GM18498 (cell line): ENCODE measurements around the gene ALK.
"Not testable (repeated sequence)": the region's sequence is repeated elsewhere in the genome, so short reads cannot be mapped to it uniquely, and the experiment has no call there.

Experiments used
- ATAC-seq: cut with Tn5 transposase; IDR thresholded peaks from one replicate; pipeline ENCODE4 v1.9.1; 2021; ENCODE audit warnings: mild to moderate bottlenecking, moderate library complexity; ENCODE audit not compliant: unreplicated experiment

The ALK gene

DNA sequence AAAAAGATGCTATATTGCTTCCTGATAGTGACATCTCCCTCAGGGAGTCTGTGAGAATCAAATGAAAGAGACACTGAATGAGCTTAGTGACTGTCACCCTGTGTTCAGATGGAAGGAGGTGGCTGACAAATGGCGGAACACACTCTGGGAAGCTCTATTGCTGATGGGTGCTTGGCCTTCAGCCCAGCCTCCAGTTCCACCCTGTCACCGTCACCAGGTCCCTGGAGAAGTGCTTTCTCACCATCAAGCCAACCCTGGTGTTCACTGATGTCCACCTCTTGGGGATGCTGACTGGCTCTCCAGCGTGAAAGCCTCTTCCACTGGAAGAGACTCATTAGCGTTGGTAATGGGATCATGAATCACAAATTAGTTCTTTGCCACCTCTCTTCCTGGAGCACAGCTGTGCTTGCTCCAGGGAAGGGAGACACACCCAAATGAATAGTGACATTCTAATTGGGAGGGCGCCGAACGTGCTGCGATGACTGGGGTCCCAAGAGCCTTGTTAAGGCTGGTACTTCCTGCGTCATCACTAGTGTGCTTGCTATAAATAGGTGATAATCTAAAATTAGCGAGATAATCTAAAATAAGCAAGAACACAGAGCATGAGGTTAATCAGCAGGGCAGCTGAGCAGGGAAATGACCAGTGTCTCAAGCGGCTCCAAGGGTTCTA is 652.2 kb downstream of the ALK start:
- ATAC-seq = no peak

DNA sequence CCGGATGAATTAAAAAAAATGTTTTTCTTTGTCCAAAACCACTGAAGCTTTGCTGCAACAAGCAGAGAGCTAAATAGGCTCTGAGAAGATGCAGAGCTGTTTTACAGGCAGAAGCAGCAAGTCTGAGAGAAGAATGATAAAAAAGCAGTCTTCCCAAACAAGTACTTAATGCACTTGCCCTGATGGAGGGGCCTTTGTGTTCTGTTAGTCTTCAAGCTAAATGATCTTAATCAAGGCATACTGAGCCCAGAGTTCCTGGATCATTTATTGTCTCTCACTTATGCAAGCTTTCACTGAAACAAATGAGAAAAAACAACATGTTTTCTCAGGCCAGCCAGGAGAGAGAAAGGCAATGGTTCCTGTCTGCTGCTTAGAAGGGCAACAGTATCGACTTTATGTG is 653.7 kb downstream of the ALK start:
- no peak for ATAC-seq

DNA sequence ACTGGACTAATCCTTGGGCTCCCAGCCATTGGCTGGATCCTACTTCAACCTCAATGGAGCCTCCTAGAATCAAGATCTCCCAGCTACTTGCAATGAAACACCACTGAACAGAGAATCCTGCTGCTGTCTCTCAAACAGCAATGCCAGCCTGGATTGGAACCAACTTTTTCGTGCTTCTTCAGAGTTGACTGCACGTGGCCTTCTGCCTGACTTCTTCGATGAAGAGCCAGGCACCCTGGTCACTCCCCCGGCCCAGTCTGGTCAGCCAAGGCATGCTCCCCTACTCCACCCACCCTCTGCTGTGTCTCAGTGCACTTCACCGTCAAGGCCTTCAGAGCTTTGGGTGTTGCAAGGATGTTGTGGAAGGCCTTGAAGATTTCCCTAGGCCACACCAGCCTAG is 657.5 kb downstream of the ALK start:
- ATAC-seq = no peak

DNA sequence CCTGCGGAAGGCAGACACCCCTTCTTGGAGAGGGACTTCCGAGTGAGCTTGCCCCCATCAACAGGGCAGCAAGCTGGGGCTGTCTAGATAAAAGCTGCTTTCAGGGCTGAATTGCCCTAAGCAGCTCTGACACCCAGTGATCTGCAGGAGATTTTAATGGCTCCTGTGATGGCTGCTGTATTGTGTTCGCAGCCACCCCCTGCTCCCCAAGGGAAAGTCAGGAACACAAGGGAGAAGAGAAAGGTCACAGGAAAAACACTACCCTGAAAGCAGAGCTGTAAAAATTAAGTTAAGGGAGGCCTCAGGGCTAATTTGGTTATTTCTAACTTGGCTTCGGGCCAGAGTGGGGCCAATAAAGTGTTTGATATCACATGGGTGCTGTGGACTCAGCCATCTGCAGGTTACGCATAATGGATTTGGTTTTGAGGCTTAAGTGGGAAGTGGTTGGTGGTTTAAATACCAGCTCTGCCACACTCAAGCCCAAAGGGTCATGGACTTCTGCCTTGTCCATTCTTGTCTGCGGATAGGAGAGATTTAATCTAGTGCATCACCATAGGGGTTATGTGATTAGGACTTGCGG is 658.6 kb downstream of the ALK start:
- ATAC-seq = no peak

DNA sequence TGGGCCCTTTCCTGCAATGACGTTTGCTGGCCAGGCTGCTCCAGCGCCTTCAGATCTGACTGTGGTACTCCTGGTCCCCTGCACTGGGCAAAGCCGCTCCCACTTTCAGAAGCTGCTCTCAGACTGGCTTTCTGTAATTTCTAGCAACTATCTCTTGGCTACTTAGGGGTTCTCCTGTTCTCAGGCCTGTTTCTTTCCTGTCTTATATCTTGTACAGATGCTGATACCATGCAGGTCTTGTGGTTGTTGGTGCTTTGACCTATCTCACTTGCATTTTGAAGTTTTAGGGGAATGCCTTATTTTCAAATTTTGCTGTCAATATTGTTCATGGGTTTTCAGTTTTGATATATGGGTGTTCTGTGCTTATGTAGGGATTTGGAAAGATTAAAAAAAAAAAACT is 660.4 kb downstream of the ALK start:
- no peak for ATAC-seq

DNA sequence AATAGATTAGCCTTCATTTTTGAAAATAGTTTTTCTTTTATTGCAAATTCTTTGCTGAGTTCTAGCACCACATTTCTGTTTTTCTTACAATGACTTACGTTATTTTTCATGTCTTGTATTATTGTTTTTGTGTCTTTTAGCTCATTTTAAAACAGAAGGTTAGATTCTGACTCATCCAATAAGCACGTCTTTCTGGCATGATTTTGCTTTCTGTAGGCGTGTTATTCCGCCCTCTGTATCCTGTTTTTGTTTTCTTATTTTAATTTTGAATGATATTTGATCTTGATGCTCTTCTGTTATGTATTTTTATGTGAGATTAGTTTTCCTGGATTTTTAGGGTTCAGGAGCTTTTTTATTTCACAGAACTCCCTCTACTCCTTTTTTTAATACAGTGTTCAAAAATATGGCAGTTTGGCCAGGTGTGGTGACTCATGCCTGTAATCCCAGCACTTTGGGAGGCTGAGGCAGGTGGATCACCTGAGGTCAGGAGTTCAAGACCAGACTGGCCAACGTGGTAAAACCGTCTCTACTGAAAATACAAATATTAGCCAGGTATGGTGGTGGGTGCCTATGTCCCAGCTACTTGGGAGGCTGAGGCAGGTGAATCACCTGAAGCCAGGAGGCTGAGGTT is 661.1 kb downstream of the ALK start:
- no peak for ATAC-seq

DNA sequence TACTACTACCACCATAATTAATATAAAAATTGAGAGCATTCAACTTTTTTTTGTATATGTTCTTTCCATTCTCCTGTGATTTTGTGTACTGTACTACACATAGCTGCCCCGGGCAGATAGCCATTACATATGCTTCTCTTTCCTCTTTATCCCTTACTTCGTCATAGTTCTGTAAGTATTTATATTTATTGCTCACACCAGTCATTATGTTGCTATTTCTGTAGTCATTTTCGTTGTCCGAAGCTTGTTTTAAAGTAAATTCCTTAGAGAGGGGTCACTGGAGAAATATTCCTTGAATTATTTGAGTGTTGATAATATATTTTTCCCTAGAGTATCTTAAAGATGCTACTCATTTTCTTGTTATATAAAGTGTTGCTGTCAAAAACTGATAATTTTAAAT is 662.2 kb downstream of the ALK start:
- no peak for ATAC-seq

DNA sequence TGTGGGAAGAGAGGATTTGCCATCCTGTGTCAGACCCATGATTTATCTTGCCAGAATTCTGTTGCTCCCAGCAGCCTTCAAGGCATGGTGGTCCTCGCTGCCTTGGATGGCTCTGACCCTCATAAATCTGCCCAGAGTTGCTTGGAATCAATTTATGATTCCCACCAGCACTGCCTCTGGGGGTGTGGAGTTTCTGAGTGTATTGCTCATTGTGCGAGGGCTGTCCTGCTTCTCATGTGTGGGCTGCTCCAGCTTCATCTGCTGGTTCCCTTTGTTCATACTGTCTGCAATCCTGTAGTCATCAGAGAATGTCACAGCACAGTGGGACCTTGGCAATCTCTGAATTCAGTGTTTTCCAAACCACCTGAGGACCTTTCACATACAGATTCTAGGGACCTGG is 666.4 kb downstream of the ALK start:
- ATAC-seq = no peak

DNA sequence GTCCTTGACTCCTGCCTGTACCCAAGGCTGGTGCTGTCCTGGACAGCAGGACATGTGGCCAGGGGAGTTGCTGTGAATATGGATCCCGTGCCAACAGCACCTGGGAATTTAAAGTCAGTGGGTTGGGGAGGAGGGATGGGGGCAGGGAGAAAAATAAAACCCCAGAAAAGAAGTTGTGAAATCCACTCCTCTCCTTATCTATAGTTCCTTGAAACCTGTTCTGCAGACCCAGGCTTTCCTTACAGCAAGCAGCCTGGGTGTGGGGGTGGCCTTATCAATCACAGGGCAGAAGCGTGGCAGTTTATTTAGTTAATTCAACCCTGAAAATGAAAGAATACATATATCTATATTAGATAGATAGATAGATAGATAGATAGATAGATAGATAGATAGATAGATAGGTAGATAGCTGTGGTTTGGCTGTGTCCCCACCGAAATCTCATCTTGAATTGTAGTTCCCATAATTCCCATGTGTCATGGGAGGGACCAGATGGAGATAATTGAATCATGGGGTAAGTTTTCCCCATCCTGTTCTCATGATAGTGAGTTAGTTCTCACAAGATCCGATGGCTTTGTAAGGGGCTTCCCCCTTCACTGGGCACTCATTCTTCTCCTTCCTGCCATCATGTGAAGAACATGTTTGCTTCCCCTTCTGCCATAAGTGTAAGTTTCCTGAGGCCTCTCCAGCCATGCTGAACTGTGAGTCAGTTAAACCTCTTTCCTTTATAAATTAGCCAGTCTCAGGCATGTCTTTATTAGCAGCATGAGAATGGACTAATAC is 667.7 kb downstream of the ALK start:
- ATAC-seq = not testable (repeated sequence)

DNA sequence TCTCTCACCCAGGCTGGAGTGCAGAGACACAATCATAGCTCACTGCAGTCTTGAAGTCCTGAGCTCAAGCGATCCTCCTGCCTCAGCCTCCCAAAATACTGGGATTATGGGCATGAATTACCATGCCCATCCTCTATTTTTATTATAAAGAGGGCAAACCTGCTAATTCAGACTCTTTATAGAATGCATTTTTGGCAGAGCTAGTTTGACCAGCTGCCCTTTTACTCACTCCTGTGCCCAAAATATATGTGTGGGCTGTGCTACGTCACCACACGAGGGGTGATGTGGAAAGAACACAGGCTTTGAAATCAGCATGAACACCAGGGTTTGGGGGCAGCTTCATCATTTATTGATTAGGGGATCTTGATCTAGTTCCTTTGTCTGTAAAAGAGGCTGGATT is 668.4 kb downstream of the ALK start:
- no peak for ATAC-seq

DNA sequence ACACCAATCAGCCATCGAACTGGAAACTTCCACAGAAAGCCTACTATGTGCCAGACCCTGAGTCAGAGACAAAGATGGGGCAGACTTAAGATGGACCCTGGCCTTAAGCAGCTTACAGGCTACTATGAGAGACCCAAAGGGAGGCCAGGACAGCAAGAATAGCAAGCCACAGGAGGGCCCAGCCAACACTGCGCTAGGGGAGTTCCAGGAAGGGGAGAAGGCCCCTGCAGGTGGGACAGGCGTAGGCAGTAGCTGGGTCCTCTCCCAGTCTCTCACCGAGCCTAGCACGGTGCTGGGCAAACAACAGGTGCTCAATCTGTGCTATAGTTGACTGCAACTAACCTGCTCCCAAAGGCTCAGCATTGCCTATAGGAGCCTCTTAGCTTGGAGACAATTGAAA is 670.0 kb downstream of the ALK start:
- no peak for ATAC-seq

DNA sequence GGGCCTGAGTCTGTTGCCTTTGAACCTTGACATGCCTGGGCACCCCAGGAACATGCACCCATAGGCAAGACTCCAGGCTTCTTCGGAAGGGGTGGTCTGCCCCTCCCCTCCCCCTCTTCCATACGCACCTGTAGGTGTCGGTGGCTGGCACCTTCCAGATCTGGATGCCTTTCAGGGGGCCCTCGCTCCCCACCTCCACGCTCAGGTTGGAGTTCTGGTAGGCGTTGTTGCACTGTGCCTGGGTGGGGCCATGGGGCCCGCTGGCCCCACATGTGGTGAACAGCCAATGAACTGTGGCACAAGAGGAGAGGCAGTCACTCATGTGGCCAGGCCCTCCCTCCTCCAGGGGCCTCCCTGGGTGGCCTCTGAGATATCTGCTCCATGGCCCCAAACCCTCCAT is 670.4 kb downstream of the ALK start:
- no peak for ATAC-seq

DNA sequence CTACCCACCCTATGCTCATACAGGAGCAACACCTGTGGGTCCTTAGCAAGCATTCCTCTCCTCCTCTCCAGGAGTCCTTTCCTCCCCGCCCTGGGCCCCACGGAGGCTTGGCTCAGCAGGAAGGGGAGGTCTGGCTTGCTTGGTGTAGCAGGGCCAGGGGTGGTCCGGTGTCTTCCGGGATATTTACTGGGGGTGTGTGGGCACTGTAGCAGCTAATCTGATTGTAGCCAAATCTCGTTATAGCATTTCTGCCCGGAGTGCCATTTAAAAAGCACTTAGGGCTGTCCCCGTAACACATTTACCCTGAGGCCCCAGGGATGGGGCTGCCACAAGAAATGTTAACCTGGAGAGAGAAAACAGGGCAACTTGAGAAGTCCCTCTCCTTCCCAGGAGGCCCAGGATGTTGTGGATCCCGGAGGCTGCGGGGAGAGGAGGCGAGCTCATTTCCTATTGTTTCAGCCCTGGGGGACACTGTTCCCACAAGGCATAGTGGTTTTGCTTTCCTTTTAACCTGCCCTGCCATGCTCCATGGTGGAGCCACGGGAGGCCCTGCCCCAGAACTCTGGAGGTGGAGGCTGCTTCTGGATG is 671.6 kb downstream of the ALK start:
- ATAC-seq = no peak

DNA sequence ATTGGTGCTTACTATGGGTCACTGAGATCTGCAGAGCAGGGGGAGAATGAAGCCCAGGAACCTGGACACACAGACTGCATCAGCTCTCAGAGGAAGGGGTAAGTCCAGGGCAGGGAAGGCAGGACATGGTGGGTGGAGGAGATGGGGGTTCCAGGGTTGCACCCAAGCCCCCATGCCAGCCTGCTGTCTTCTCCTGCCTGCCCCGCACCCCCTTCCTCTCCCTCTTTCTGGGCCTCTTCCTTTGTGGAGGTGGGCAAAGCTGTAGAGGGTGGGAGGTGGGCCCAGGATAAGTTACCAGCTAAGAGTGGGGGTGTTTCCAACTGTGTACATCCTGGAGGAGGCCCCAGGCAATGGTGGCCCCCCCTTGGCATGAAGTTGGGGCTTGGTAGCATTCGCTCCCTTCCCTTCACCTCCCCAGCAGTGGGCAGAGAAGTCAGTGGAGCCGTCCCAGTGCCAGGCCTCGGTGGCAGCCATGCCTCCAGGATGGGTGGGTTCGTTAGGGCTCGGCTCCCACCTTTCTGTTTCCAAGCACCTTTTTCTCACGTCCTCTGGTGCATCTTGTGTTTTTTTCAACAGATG is 674.0 kb downstream of the ALK start:
- ATAC-seq = no peak

DNA sequence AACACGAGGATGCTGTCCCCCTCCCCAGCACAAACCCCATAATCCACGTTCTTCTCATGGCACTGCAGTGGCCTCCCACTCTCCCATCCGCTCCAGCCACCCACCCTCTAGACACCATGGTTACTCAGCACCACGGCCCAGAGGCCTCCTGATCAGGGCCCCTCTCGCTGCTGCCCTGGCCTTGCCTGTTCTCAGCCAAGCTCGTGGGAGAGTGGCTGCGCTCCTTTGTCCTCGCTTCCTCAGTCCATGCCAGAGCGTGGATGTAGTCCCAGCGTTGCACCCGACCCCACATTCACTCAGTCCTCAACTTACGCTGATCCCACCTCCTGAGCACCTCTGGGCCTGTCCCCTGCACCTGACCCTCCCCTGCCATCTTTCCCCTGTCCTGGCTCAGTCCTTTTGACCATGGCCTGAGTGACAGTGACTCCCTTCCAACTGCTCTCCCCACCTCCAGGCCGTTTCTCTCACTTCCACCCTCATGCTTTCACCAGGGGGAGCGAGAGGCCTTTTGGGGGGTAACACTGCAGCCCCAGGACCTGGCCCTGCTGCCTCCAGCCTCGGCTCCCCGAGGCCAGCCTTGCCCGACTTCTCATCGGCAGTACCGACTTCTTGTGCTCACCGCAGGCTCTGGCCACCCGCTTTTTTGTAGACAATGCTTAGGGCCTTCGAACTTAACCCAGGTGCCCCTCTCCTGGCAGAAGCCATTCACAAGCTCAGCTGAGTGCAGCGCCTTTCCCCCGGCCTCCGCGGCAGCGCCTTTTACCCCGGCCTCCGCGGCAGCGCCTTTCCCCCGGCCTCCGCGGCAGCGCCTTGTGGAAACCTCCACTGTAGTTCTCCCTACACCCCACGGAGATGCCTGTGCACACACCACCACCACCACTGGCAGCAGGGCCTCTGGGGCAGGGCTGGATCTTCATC is 674.7 kb downstream of the ALK start:
- no peak for ATAC-seq

DNA sequence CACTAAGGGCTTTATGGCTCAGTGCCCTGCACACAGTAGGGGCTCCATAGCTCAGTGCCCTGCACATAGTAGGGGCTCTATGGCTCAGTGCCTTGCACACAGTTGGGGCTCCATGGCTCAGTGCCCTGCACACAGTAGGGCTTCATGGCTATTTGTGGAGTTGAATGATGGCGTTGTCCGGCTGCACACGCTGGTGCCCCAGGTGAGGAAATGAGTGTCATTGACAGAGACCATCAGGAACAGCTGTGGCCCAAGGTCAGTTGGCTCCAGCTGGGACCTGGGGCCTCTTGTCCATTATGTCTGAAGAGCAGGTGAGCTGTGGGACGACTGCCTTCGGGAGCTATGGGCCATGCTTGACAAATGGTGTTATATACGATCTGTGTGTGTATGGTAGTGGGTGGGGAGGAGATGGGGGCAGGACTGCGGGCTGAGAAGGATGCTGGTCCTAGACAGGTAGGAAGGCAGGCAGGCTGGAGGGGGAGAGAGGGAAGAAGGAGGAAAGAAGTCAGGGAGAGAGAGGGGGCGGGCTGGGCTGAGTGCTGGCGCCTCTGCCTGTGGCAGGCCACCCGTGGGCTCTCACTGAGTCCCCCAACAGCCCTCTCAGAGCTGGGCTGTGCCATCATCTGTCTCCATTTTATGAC is 675.5 kb downstream of the ALK start:
- ATAC-seq = no peak

DNA sequence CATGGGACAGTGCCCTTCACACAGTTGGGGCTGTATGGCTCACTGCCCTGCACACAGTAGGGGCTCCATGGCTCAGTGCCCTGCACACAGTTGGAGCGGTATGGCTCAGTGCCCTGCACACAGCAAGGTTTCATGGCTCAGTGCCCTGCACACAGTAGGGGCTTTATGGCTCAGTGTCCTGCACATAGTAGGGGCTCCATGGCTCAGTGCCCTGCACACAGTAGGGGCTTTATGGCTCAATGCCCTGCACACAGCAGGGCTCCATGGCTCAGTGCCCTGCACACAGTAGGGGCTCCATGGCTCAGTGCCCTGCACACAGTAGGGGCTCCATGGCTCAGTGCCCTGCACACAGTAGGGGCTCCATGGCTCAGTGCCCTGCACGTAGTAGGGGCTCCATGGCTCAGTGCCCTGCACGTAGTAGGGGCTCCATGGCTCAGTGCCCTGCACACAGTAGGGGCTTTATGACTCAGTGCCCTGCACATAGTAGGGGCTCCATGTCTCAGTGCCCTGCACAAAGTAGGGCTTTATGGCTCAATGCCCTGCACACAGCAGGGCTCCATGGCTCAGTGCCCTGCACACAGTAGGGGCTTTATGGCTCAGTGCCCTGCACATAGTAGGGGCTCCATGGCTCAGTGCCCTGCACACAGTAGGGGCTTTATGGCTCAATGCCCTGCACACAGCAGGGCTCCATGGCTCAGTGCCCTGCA is 676.2 kb downstream of the ALK start:
- ATAC-seq = not testable (repeated sequence)

DNA sequence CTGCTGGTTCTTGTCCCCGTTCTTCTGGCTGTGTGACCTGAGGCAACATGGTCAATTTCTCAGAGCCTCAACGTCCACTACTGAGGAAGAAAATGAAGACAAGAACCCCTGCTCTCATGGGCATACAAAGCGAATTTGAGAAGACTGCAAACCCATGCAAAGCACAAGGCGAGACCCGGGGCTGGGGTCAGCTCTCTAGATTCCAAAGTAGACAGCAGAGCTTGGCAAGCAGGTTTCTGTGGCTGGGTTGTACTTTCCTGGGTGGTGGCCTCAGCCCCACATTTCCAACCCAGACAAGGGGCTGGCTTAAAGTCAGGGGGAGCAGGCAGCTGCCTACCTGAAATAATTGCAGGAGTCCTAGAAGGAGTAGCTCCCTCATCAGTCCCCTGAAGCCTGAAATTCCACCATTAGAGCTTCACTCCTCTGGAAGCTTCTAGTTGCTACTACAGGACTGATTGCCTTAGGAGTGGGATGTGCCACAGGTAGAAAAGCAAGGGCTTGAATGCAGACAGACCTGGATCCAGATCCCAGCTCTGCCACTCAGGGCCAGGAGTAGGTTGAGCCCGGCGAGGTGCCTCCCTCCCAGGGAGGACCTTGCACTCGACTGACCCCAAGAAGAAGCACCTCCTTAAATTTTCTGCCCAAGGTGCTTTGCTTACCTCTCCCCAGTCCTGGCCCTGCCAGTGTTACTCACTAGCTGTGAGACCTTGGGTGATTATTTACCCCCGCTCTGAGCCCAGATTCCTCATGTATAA is 678.6 kb downstream of the ALK start:
- ATAC-seq = no peak
